LNCAP (cell line): Measurements from ENCODE around the gene TTBK1.

Experiments
- TF ChIP-seq, protein P1 (sequence below): fragments of 450-650 bp; IDR thresholded peaks from 2 replicates; pipeline ENCODE4 v1.5.1; 2017; ENCODE audit warnings: mild to moderate bottlenecking

The TTBK1 gene

DNA sequence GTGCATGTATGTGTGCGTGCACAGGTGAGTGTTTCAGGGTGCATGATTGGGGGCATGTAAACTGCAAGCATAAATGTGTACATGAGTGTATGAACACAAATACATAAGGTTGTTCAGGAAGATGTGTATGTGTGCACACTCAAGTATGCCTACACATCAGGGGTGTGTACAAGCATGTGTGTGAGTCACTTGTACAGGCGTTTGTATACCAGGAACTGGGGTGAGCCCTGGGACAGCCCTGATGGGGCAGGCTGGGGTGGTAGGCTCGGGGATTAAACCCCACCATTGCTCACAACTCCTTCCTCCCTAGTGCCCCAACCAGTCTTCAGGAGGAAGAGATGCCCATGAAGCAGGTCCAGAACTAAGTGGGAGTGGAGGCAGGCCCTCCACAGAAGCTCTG is 61.1 kb downstream of the TTBK1 start:
- TF ChIP-seq, protein P1, sequence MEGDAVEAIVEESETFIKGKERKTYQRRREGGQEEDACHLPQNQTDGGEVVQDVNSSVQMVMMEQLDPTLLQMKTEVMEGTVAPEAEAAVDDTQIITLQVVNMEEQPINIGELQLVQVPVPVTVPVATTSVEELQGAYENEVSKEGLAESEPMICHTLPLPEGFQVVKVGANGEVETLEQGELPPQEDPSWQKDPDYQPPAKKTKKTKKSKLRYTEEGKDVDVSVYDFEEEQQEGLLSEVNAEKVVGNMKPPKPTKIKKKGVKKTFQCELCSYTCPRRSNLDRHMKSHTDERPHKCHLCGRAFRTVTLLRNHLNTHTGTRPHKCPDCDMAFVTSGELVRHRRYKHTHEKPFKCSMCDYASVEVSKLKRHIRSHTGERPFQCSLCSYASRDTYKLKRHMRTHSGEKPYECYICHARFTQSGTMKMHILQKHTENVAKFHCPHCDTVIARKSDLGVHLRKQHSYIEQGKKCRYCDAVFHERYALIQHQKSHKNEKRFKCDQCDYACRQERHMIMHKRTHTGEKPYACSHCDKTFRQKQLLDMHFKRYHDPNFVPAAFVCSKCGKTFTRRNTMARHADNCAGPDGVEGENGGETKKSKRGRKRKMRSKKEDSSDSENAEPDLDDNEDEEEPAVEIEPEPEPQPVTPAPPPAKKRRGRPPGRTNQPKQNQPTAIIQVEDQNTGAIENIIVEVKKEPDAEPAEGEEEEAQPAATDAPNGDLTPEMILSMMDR, result no peak

DNA sequence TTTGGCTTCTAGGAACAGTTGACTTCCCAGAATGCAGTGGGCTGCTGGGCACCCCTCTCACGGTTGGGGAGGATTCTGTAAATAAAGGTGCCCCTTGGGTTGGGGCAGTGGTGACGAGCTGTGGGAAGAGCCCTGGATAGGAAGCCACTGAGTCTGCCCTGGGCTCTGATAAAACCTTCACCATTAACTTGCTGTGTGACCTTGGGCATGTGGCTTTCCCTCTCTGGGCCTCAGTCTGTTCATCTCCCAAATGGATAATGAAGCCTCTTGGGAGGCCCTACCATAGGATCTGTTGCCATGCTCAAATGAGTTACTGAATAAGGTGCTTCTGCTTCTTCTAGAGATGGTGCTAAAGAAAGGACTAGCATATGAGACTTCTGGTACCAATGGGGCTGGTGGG is 61.6 kb downstream of the TTBK1 start:
- TF ChIP-seq, protein P1, result no peak

DNA sequence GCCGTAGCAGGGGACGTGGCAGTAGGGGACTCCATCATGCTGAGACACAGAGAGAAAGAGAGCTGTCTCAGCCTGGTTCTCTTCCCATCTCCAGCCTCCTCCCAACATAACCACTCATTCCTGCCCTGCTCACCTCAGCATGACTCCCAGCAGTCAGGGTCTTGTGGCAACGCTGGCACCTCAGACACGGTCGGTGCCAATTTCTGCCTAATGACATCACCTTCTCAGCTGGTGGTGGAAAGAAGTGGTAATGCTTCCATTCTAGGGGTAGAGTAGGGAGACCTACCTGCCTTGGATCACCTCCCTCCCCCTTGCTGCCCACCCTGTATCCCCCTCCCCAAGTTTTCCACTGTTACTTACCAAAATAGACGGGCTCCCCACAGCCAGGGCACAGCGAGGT is 62.8 kb downstream of the TTBK1 start:
- TF ChIP-seq, protein P1, result no peak

DNA sequence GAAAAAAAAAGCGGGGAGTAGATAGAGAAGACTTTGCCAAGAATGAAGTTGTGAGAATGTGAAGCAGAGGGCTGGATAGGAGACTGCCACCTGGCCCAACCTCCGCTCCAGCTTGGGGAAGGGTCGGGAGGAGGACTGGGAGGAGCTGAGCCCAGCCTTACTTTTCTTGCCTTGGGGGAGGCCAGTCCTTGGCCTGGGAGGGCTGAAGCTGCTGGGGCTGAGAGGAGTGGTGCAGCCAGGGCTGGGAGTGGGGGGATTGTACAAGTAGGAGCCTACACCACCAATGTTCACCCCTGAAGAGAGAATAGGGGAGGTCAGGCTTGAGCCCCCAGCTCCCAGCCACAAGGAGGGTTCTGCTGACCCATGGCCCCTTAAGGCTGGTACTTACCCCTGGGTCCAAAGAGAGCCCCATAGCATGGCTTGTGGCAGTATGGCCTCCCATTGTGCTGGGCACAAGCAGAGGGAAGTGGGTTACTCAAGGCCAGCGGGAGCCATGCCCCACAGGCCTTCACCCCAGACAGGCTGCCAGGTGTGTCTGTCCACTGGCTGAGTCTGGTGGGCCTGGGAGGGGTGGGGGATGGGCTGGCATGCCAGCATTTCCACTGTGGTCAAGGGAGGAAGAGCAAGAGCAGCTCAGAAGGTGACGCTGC is 64.3 kb downstream of the TTBK1 start:
- TF ChIP-seq, protein P1, result no peak

DNA sequence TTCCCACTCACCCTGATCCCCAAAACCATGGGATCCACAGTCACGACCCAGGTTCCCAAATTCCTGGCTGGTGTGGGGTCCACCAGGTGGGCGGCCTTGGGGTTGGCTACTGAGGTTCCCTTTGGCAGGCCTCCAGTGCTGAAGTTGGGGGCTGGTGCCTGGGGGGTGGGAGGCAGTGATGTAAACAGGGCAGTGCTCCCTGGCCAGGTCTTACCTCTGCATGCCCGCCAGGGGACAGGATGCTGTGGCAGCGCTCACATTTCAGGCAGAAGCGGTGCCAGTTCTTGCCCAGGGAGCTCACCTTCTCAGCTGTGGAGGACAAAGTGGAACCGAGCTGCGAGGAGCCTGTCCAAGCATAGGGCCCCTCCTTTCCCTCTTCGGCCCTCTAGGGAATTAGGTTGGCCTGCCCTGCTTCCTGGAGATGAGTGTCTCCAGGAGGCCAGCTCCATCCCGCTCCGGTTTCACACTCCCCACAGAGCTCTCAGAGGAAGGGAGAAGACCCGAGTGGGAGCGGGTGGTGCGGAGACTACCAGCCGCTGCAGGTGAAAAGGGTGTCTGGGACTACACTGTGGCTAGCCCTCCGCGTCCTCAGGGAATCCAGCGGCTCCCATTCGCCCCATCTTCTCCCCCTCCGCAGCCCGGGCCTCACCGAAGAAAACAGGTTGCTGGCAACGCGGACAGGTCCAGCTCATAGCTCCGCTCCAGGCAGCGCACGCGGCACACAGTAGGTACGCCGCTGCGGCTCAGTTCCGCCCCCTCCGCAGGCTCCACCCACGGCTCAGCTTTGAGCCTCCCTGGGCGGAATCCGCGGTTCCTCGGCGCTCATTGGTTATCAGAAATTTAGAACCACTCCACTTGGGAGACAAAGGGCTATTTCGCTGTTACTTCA is 65.1 kb downstream of the TTBK1 start, which contains the start of gene CRIP3:
Gene CRIP3 (minus strand): TSS at position 726 of the 889 bp plus-strand sequence. CDS start 34 bp downstream, at position 692.
- TF ChIP-seq, protein P1, result no peak

DNA sequence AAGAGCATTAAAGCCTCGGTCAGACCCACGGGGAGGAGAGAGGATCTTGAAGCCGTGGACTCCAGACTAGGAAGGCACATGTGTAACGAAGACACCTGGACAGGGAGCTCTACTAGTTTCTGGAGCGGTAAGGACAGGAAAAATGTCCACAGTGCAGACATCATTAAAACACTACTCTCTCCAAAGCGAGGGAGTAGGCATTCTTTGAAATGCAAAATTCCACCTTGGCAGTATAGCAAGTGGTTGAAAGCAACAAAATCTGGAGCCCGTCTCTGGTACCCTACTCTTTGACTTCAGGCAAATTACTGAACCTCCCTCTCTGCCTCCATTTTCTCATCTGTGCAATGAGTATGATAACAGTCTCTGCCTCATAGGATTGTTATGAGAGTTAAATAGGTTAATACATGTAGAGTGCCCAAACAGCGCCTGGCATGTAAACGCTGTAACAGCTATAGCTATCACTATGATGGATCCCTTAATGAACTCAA is 65.8 kb downstream of the TTBK1 start:
- TF ChIP-seq, protein P1, result no peak

DNA sequence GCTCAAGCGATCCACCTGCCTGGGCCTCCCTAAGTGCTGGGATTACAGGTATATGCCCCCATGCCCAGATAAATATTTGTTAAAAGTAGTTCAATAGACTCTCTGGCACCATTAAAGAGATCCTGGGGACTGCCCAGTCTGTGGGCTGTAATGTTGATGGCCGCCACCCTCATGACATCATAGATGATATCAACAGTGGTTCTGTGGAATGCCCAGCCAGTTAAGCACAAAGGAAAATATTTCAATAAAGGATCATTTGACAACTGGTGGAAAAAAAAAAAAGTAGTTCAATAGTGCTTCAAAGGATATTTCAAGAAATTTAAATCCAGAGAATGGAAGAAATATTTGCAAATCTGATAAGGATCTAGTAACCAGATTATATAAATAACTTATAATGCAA is 66.9 kb downstream of the TTBK1 start:
- TF ChIP-seq, protein P1, result no peak
